ENCODE data around the gene AEBP1. TPM values are rescaled to one million over a fixed set of nuclear protein-coding genes. Genes with fewer than 3 reads are reported as not detected.

AEBP1 gene
- total RNA-seq, 1 donor from 2014 or later: 35.4 TPM

DNA sequence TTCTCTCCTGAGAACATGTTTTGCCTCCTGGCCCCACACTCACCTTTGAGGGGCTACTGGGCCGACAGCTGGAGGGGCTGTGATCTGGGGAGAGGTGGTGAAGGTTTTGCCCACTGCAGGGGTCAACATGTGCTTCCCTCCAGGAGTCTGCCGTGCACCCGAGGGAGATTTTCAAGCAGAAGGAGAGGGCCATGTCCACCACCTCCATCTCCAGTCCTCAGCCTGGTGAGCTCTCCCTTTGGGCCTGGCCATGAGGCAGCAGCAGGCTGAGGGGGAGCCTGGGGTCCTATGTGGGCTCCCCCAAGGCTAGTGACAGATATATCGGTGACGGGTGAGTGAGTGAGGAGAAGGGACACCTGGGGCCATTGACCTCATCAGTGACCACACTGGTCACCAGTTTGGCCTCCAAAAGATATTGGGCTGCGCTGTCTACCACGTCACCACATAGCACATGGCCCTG, 45.4 kb upstream of the AEBP1 start:
- no peak overlapping the region for H3K4me3 Mint-ChIP-seq (ENCODE audit: unreplicated experiment)
- H3K27me3 Mint-ChIP-seq (ENCODE audit: unreplicated experiment): peaks cover 8% of the 10 kb centered on the region
- no peak overlapping the region for H3K27ac Mint-ChIP-seq (ENCODE audit: unreplicated experiment)
- H3K36me3 Mint-ChIP-seq (ENCODE audit: unreplicated experiment): no peaks in the 10 kb centered on the region
- peaks cover 2% of the 10 kb centered on the region for H3K4me1 Mint-ChIP-seq (ENCODE audit: low read depth, unreplicated experiment)
- H3K9me3 Mint-ChIP-seq (ENCODE audit: unreplicated experiment): peaks cover 2% of the 10 kb centered on the region
- no peak for DNase-seq
- TF ChIP-seq, protein P1, sequence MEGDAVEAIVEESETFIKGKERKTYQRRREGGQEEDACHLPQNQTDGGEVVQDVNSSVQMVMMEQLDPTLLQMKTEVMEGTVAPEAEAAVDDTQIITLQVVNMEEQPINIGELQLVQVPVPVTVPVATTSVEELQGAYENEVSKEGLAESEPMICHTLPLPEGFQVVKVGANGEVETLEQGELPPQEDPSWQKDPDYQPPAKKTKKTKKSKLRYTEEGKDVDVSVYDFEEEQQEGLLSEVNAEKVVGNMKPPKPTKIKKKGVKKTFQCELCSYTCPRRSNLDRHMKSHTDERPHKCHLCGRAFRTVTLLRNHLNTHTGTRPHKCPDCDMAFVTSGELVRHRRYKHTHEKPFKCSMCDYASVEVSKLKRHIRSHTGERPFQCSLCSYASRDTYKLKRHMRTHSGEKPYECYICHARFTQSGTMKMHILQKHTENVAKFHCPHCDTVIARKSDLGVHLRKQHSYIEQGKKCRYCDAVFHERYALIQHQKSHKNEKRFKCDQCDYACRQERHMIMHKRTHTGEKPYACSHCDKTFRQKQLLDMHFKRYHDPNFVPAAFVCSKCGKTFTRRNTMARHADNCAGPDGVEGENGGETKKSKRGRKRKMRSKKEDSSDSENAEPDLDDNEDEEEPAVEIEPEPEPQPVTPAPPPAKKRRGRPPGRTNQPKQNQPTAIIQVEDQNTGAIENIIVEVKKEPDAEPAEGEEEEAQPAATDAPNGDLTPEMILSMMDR (IDR thresholded peaks at IDR 0.05; ENCODE audit: partially characterized antibody, unreplicated experiment): no peak

DNA sequence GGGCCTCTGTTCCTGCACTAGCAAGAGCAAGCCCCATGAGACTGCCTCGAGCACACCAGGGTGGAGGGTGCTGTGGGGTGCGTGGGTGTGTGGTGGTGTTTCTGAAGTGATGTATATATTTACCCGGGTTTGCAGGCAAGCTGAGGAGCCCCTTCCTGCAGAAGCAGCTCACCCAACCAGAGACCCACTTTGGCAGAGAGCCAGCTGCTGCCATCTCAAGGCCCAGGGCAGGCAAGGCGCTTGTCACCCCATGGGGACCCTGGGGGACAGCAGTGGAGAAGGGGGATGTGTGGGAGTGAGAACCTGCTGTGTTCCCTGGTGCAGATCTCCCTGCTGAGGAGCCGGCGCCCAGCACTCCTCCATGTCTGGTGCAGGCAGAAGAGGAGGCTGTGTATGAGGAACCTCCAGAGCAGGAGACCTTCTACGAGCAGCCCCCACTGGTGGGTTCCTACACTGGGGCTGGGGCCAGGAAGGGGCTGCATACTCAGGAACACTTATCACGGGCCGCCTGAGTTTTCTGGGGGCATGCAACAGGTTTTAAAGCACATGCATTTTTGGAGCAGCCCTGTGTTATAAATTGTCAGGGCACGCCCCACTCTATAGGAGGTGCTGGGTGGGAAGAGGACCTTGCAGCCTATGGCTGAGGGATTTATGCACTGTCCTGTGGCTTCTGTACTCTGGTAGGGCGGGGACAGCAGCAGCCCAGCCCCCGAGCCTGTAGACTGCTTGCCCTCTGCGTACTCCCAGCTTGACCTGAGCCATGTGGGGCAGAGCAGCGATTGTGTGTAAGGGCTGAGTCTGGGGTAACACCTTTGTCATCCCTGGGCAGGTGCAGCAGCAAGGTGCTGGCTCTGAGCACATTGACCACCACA, 44.7 kb upstream of the AEBP1 start:
- Mint-ChIP-seq H3K4me3 (ENCODE audit: unreplicated experiment) (no peak overlapping the region), H3K27me3 (ENCODE audit: unreplicated experiment) (peaks cover 9% of the 10 kb centered on the region), H3K4me1 (ENCODE audit: low read depth, unreplicated experiment) (peaks cover 2% of the 10 kb centered on the region), H3K36me3 (ENCODE audit: unreplicated experiment) (no peaks in the 10 kb centered on the region), H3K9me3 (ENCODE audit: unreplicated experiment) (peaks cover 2% of the 10 kb centered on the region), H3K27ac (ENCODE audit: unreplicated experiment) (no peak overlapping the region)
- TF ChIP-seq, protein P1 (IDR thresholded peaks at IDR 0.05; ENCODE audit: partially characterized antibody, unreplicated experiment): no peak
- no peak for DNase-seq

DNA sequence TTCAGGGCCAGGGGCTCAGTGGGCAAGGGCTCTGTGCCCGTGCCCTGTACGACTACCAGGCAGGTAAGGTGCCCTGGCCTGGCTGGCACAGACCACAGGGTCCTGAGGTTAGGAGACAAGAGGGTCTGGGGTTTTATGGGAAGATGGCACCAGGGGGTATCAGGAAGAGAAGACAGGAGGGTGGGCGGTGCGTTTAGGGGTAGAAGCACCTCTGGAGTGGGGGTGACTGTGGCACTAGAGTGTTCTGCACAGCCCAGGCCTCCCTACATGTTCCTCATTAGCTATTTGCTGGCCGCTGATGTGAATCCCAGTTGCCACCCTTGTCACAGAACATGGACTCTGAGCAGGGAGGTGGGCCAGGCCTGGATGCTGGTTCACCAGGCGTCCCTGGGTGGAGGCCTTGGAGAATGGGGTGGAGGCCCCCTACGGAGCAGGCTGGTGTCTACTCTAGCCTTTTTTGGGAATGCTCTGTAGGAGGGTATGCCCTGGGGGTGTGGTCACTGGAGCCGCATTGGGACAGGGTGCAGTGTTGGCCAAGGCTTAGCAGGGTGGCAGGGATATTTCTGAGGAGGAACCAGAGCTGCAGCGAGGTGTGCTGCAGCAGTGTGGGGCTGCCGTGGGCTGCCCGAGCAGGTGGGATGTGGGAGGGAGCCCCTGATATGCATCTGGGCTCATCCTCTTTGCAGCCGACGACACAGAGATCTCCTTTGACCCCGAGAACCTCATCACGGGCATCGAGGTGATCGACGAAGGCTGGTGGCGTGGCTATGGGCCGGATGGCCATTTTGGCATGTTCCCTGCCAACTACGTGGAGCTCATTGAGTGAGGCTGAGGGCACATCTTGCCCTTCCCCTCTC, 43.8 kb upstream of the AEBP1 start:
- no peak overlapping the region for H3K27ac Mint-ChIP-seq (ENCODE audit: unreplicated experiment)

DNA sequence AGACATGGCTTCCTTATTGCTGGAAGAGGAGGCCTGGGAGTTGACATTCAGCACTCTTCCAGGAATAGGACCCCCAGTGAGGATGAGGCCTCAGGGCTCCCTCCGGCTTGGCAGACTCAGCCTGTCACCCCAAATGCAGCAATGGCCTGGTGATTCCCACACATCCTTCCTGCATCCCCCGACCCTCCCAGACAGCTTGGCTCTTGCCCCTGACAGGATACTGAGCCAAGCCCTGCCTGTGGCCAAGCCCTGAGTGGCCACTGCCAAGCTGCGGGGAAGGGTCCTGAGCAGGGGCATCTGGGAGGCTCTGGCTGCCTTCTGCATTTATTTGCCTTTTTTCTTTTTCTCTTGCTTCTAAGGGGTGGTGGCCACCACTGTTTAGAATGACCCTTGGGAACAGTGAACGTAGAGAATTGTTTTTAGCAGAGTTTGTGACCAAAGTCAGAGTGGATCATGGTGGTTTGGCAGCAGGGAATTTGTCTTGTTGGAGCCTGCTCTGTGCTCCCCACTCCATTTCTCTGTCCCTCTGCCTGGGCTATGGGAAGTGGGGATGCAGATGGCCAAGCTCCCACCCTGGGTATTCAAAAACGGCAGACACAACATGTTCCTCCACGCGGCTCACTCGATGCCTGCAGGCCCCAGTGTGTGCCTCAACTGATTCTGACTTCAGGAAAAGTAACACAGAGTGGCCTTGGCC, 43.0 kb upstream of the AEBP1 start:
- H3K4me3 Mint-ChIP-seq (ENCODE audit: unreplicated experiment): no peak overlapping the region
- peaks cover 14% of the 10 kb centered on the region for H3K27me3 Mint-ChIP-seq (ENCODE audit: unreplicated experiment)
- H3K4me1 Mint-ChIP-seq (ENCODE audit: low read depth, unreplicated experiment): peaks cover 8% of the 10 kb centered on the region
- TF ChIP-seq, protein P1 (IDR thresholded peaks at IDR 0.05; ENCODE audit: partially characterized antibody, unreplicated experiment): no peak
- no peak overlapping the region for H3K27ac Mint-ChIP-seq (ENCODE audit: unreplicated experiment)
- DNase-seq: no peak
- H3K9me3 Mint-ChIP-seq (ENCODE audit: unreplicated experiment): peaks cover 6% of the 10 kb centered on the region
- no peaks in the 10 kb centered on the region for H3K36me3 Mint-ChIP-seq (ENCODE audit: unreplicated experiment)

More for the DNA sequence above, 43.8 kb upstream of the AEBP1 start:
- H3K4me1 Mint-ChIP-seq (ENCODE audit: low read depth, unreplicated experiment): peaks cover 3% of the 10 kb centered on the region
- TF ChIP-seq, protein P1 (IDR thresholded peaks at IDR 0.05; ENCODE audit: partially characterized antibody, unreplicated experiment): no peak
- H3K36me3 Mint-ChIP-seq (ENCODE audit: unreplicated experiment): no peaks in the 10 kb centered on the region
- DNase-seq: no peak
- H3K9me3 Mint-ChIP-seq (ENCODE audit: unreplicated experiment): peaks cover 4% of the 10 kb centered on the region
- H3K4me3 Mint-ChIP-seq (ENCODE audit: unreplicated experiment): no peak overlapping the region
- H3K27me3 Mint-ChIP-seq (ENCODE audit: unreplicated experiment): peaks cover 10% of the 10 kb centered on the region

Measured in glutamatergic neuron (in vitro differentiated cells).